Measurements from ENCODE around the gene SLC38A10. TPM values are rescaled to one million over a fixed set of nuclear protein-coding genes. Genes with fewer than 3 reads are reported as not detected.

Gene SLC38A10
- total RNA-seq, 1 donor from 2014 or later: 261 TPM

- no peaks in the 10 kb centered on the region for H3K9me3 ChIP-seq
- no peaks in the 10 kb centered on the region for H3K27me3 ChIP-seq
- intact Hi-C loops (cut with DNase I): no loop called here
- peak overlapping the region in 1 of 2 donors; percentile 45 for H3K4me3 ChIP-seq
- H3K36me3 ChIP-seq: peaks cover 34 to 48% of the 10 kb centered on the region in 2 donors
- peaks cover 0 to 6% of the 10 kb centered on the region in 2 donors for H3K4me1 ChIP-seq
- no peak for DNase-seq (ENCODE audit: low spot score in 2 of 2)
- TF ChIP-seq, protein P1, sequence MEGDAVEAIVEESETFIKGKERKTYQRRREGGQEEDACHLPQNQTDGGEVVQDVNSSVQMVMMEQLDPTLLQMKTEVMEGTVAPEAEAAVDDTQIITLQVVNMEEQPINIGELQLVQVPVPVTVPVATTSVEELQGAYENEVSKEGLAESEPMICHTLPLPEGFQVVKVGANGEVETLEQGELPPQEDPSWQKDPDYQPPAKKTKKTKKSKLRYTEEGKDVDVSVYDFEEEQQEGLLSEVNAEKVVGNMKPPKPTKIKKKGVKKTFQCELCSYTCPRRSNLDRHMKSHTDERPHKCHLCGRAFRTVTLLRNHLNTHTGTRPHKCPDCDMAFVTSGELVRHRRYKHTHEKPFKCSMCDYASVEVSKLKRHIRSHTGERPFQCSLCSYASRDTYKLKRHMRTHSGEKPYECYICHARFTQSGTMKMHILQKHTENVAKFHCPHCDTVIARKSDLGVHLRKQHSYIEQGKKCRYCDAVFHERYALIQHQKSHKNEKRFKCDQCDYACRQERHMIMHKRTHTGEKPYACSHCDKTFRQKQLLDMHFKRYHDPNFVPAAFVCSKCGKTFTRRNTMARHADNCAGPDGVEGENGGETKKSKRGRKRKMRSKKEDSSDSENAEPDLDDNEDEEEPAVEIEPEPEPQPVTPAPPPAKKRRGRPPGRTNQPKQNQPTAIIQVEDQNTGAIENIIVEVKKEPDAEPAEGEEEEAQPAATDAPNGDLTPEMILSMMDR (IDR thresholded peaks at IDR 0.05): no peak
- peak overlapping the region; percentile 64 to 67 for H3K27ac ChIP-seq
Observed at GRCh38 chr17:81285894-81286293, 9.2 kb downstream of the SLC38A10 start.

- peaks cover 29 to 47% of the 10 kb centered on the region in 2 donors for H3K36me3 ChIP-seq
- peak; percentile 51 to 85 for DNase-seq (ENCODE audit: low spot score in 2 of 2)
- H3K27ac ChIP-seq: peak overlapping the region; percentile 64 to 67
- no peaks in the 10 kb centered on the region for H3K9me3 ChIP-seq
- intact Hi-C loops (cut with DNase I): no loop called here
- H3K4me1 ChIP-seq: peaks cover 0 to 6% of the 10 kb centered on the region in 2 donors
- peak overlapping the region in 1 of 2 donors; percentile 45 for H3K4me3 ChIP-seq
- no peaks in the 10 kb centered on the region for H3K27me3 ChIP-seq
- TF ChIP-seq, protein P1 (IDR thresholded peaks at IDR 0.05): no peak
Observed at GRCh38 chr17:81285179-81285878, 9.8 kb downstream of the SLC38A10 start.

DNA sequence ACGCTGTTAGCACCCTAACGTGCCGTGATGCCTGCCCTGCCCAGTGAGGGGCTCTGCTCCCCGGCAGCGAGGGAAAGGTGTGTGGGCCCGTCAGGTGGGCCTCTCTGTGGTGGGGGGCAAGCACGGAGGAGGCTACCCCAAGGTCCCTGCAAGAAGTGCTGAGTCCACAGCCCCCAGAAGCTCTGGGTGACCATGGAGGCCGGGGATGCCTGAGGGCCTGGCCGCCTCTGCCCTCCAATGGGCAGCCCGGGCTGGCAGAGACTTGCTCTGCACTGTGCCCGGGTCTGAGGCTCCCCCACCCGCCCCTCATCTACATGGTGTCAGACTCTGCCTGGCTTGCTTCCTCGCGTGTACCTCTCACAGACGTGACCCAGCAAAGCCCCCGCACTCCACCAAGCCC, 12.2 kb downstream of the SLC38A10 start:
- Histone ChIP-seq H3K27me3 (no peaks in the 10 kb centered on the region), H3K9me3 (no peaks in the 10 kb centered on the region), H3K27ac (no peak overlapping the region), H3K4me3 (no peak overlapping the region), H3K4me1 (peaks cover 0 to 6% of the 10 kb centered on the region in 2 donors), H3K36me3 (peaks cover 26 to 51% of the 10 kb centered on the region in 2 donors)
- no peak for DNase-seq (ENCODE audit: low spot score in 2 of 2)
- intact Hi-C loops (cut with DNase I): no loop called here
- TF ChIP-seq, protein P1 (IDR thresholded peaks at IDR 0.05): no peak

- no peaks in the 10 kb centered on the region for H3K27me3 ChIP-seq
- intact Hi-C loops (cut with DNase I): no loop called here
- no peak for DNase-seq (ENCODE audit: low spot score in 2 of 2)
- no peak overlapping the region for H3K4me3 ChIP-seq
- peaks cover 22 to 45% of the 10 kb centered on the region in 2 donors for H3K36me3 ChIP-seq
- TF ChIP-seq, protein P1 (IDR thresholded peaks at IDR 0.05): no peak
- peaks cover 0 to 6% of the 10 kb centered on the region in 2 donors for H3K4me1 ChIP-seq
- no peaks in the 10 kb centered on the region for H3K9me3 ChIP-seq
- H3K27ac ChIP-seq: no peak overlapping the region
Observed at GRCh38 chr17:81282141-81282540, 13.0 kb downstream of the SLC38A10 start.

DNA sequence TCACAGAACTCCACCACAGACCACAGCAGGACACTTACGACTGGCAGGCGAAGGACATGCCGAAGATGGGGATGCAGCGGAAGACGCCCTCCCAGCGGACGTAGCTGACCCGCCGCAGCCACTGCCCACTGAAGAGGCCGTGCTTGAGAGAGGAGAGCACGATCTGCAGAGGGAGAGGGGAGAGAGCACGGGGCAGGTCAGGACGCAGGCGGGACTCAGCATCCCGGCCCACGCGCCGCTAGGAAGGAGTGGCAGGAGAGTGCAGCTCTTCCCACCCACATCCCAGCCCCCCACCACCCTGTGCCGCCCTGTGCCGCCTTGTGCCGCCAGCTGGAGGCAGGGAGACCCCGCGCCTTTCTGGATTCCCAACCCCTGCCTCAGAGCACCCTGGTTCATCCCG, 14.5 kb downstream of the SLC38A10 start:
- H3K9me3 ChIP-seq: no peaks in the 10 kb centered on the region
- TF ChIP-seq, protein P1 (IDR thresholded peaks at IDR 0.05): no peak
- intact Hi-C loops (cut with DNase I): no loop called here
- no peak overlapping the region for H3K27ac ChIP-seq
- H3K27me3 ChIP-seq: no peaks in the 10 kb centered on the region
- DNase-seq (ENCODE audit: low spot score in 2 of 2): no peak
- no peak overlapping the region for H3K4me3 ChIP-seq
- H3K4me1 ChIP-seq: no peaks in the 10 kb centered on the region
- H3K36me3 ChIP-seq: peaks cover 36 to 55% of the 10 kb centered on the region in 2 donors

Measured in ascending aorta (tissue), 2 donors.